Activated naive CD4-positive, alpha-beta T cell treated with anti-CD3 and anti-CD28 coated beads, Interleukin-2, amount 50 U/mL, for 24 hours (primary cell): ENCODE results near the gene TMEM151A.

Experiments used
- H3K27ac Mint-ChIP-seq: one replicate; pipeline ENCODE4 v1.8.0; 2021; ENCODE audit warnings: mild to moderate bottlenecking, mixed read lengths
- H3K27me3 Mint-ChIP-seq: one replicate; pipeline ENCODE4 v1.8.0; 2021; ENCODE audit warnings: mixed read lengths
- H3K36me3 Mint-ChIP-seq: one replicate; pipeline ENCODE4 v1.8.0; 2021; ENCODE audit warnings: mixed read lengths
- H3K4me1 Mint-ChIP-seq: one replicate; pipeline ENCODE4 v1.8.0; 2021; ENCODE audit warnings: mixed read lengths
- H3K4me3 Mint-ChIP-seq: one replicate; pipeline ENCODE4 v1.8.0; 2021; ENCODE audit warnings: mild to moderate bottlenecking, mixed read lengths
- H3K9me3 Mint-ChIP-seq: one replicate; pipeline ENCODE4 v1.8.0; 2021; ENCODE audit warnings: mixed read lengths

Gene TMEM151A

GRCh38 chr11:66339686-66340483 lies 48.2 kb downstream of the TMEM151A start:
- Mint-ChIP-seq H3K4me1 (peaks cover 37% of the 10 kb centered on the region), H3K4me3 (no peak overlapping the region), H3K9me3 (no peaks in the 10 kb centered on the region)

GRCh38 chr11:66340596-66341501 lies 49.2 kb downstream of the TMEM151A start:
- H3K36me3 Mint-ChIP-seq: peaks cover 4% of the 10 kb centered on the region
- peaks cover 40% of the 10 kb centered on the region for H3K4me1 Mint-ChIP-seq
- no peaks in the 10 kb centered on the region for H3K27me3 Mint-ChIP-seq
- H3K9me3 Mint-ChIP-seq: no peaks in the 10 kb centered on the region
- H3K27ac Mint-ChIP-seq: no peak overlapping the region
- no peak overlapping the region for H3K4me3 Mint-ChIP-seq

More at GRCh38 chr11:66339686-66340483, 48.2 kb downstream of the TMEM151A start:
- Mint-ChIP-seq H3K36me3 (peaks cover 4% of the 10 kb centered on the region), H3K27me3 (no peaks in the 10 kb centered on the region), H3K27ac (no peak overlapping the region)

- no peaks in the 10 kb centered on the region for H3K27me3 Mint-ChIP-seq
- no peaks in the 10 kb centered on the region for H3K9me3 Mint-ChIP-seq
- no peak overlapping the region for H3K27ac Mint-ChIP-seq
- H3K4me3 Mint-ChIP-seq: no peak overlapping the region
- H3K36me3 Mint-ChIP-seq: peaks cover 4% of the 10 kb centered on the region
- peaks cover 39% of the 10 kb centered on the region for H3K4me1 Mint-ChIP-seq
Measured at GRCh38 chr11:66341502-66342126, 49.9 kb downstream of the TMEM151A start.

GRCh38 chr11:66343176-66343575 lies 51.5 kb downstream of the TMEM151A start:
- H3K4me3 Mint-ChIP-seq: peak overlapping the region; percentile 97
- H3K27ac Mint-ChIP-seq: peak overlapping the region; percentile 20
- H3K9me3 Mint-ChIP-seq: no peaks in the 10 kb centered on the region
- peaks cover 35% of the 10 kb centered on the region for H3K4me1 Mint-ChIP-seq
- no peaks in the 10 kb centered on the region for H3K27me3 Mint-ChIP-seq
- peaks cover 4% of the 10 kb centered on the region for H3K36me3 Mint-ChIP-seq

- Mint-ChIP-seq H3K9me3 (no peaks in the 10 kb centered on the region), H3K36me3 (peaks cover 4% of the 10 kb centered on the region), H3K27me3 (no peaks in the 10 kb centered on the region), H3K4me3 (peak within 1 kb of the TSS; percentile 97), H3K4me1 (peaks cover 41% of the 10 kb centered on the region), H3K27ac (peak within 1 kb of the TSS; percentile 93)
Measured at GRCh38 chr11:66344550-66345315, 53.0 kb downstream of the TMEM151A start, which contains the start of gene BRMS1. BRMS1 (minus strand) TSS chr11:66345104; CDS start chr11:66342234, 2,870 bp downstream.

GRCh38 chr11:66345316-66345649 lies 53.6 kb downstream of the TMEM151A start:
- Mint-ChIP-seq H3K36me3 (peaks cover 4% of the 10 kb centered on the region), H3K27me3 (no peaks in the 10 kb centered on the region), H3K4me3 (peak overlapping the region; percentile 97), H3K27ac (peak overlapping the region; percentile 93), H3K9me3 (no peaks in the 10 kb centered on the region), H3K4me1 (peaks cover 41% of the 10 kb centered on the region)
